Activated CD4-positive, alpha-beta T cell treated with anti-CD3 and anti-CD28 coated beads, Interleukin-2, amount 10 ng/mL, durations not matched to agents 7 days and 5 days (primary cell): ENCODE measurements around the gene SRF. TPM values are rescaled to one million over a fixed set of nuclear protein-coding genes. Genes with fewer than 3 reads are reported as not detected.
"Not testable (repeated sequence)": the region's sequence is repeated elsewhere in the genome, so short reads cannot be mapped to it uniquely, and the experiment has no call there.

Experiments
- CTCF ChIA-PET: fragments of 350-600 bp; sonication (Branson Sonifier 250); formaldehyde crosslinking; loops from one replicate; lab custom pipeline; 2021; ENCODE audit warnings: antibody characterized with exemption; lab: Charles Lee
- POLR2A ChIA-PET: fragments of 350-600 bp; sonication (Branson Sonifier 250); formaldehyde crosslinking; loops from one replicate; lab custom pipeline; 2021; ENCODE audit warnings: antibody characterized with exemption; lab: Charles Lee
- DNase-seq: peaks from one replicate; pipeline ENCODE4 v3.0.0-alpha.2; 2020
- H3K27ac Mint-ChIP-seq: one replicate; pipeline ENCODE4 v1.8.0; 2021; ENCODE audit warnings: mild to moderate bottlenecking, moderate library complexity, mixed read lengths
- H3K27me3 Mint-ChIP-seq: one replicate; pipeline ENCODE4 v1.8.0; 2021; ENCODE audit warnings: mixed read lengths
- H3K36me3 Mint-ChIP-seq: one replicate; pipeline ENCODE4 v1.8.0; 2021; ENCODE audit warnings: low read depth, mixed read lengths
- H3K4me1 Mint-ChIP-seq: one replicate; pipeline ENCODE4 v1.8.0; 2021; ENCODE audit warnings: mixed read lengths
- H3K4me3 Mint-ChIP-seq: one replicate; pipeline ENCODE4 v1.8.0; 2021; ENCODE audit warnings: mild to moderate bottlenecking, moderate library complexity, mixed read lengths
- H3K9me3 Mint-ChIP-seq: one replicate; pipeline ENCODE4 v1.8.0; 2021; ENCODE audit warnings: mixed read lengths
- total RNA-seq, 2 experiments: library from RNA; stranded (reverse); gene quantifications; one replicate each; pipeline ENCODE4 v1.2.3, GENCODE V29; 2021

The SRF gene
- 10 to 100 TPM; 40.8 to 41.9 TPM for total RNA-seq

- peaks cover 48% of the 10 kb centered on the region for H3K4me1 Mint-ChIP-seq
- DNase-seq = peak; percentile 100
- no peaks in the 10 kb centered on the region for H3K9me3 Mint-ChIP-seq
- H3K27ac Mint-ChIP-seq = peak within 1 kb of the TSS; percentile 94
- peak within 1 kb of the TSS; percentile 97 for H3K4me3 Mint-ChIP-seq
- no peaks in the 10 kb centered on the region for H3K27me3 Mint-ChIP-seq
- ChIA-PET CTCF (interaction anchor here (0.7 to 1.5 kb wide), 7 partner anchors 9 to 257 kb away, joined by 3 to 8 read pairs (median 4); partner anchors contain the start of genes ABCC10, CUL9, MRPL2 and ZNF318), POLR2A (interaction anchor here (1.0 kb wide), 1 partner anchor 112 kb away, joined by 3 read pairs; the partner anchor contains the start of genes KLC4 and MRPL2)
- peaks cover 20% of the 10 kb centered on the region for H3K36me3 Mint-ChIP-seq
Observed at GRCh38 chr6:43170931-43171706, at the start of gene SRF. SRF (plus strand) TSS chr6:43171269; CDS start chr6:43171657, 388 bp downstream.

GRCh38 chr6:43122146-43122545 is 48.9 kb upstream of the SRF start:
- H3K27ac Mint-ChIP-seq = no peak overlapping the region
- no peaks in the 10 kb centered on the region for H3K9me3 Mint-ChIP-seq
- ChIA-PET POLR2A (no interaction called here), CTCF (no interaction called here)
- no peak overlapping the region for H3K4me3 Mint-ChIP-seq
- peaks cover 3% of the 10 kb centered on the region for H3K27me3 Mint-ChIP-seq
- H3K4me1 Mint-ChIP-seq = no peaks in the 10 kb centered on the region
- H3K36me3 Mint-ChIP-seq = no peaks in the 10 kb centered on the region
- no peak for DNase-seq

- H3K4me3 Mint-ChIP-seq = no peak overlapping the region
- CTCF ChIA-PET = interaction anchor here (1.0 to 1.1 kb wide), 3 partner anchors 11 to 974 kb away, joined by 3 to 5 read pairs (median 5); no protein-coding TSS in a partner anchor
Observed at GRCh38 chr6:43123461-43124314, 47.4 kb upstream of the SRF start.

DNA sequence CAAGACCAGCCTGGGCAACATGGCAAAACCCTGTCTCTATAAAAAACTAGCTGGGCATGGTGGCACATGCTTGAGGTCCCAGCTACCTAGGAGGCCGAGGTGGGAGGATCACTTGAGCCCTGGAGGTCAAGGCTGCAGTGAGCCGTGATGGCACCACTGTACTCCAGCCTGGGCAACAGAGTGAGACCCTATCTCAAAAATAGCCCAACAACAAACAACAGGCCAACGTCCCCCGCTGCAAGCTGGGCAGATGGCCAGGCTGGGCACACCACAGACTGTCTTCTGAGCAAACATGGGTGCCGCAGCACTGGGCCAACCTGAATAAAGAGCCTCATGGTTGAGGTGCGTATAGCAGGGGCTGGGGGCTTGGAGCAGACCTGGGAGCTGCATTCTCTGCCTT is 46.6 kb upstream of the SRF start:
- Mint-ChIP-seq H3K4me3 (no peak overlapping the region), H3K4me1 (no peaks in the 10 kb centered on the region), H3K9me3 (no peaks in the 10 kb centered on the region), H3K27me3 (peaks cover 2% of the 10 kb centered on the region), H3K27ac (no peak overlapping the region), H3K36me3 (no peaks in the 10 kb centered on the region)
- POLR2A ChIA-PET = interaction anchor here (0.8 kb wide), 1 partner anchor 195 kb away, joined by 3 read pairs; the partner anchor contains the start of gene CNPY3
- DNase-seq = no peak
- CTCF ChIA-PET = interaction anchor here (1.0 to 2.8 kb wide), 3 partner anchors 11 to 974 kb away, joined by 3 to 10 read pairs (median 5); no protein-coding TSS in a partner anchor

More at GRCh38 chr6:43123461-43124314, 47.4 kb upstream of the SRF start:
- no peak for DNase-seq
- no peaks in the 10 kb centered on the region for H3K9me3 Mint-ChIP-seq
- H3K4me1 Mint-ChIP-seq = no peaks in the 10 kb centered on the region
- no peaks in the 10 kb centered on the region for H3K36me3 Mint-ChIP-seq
- H3K27me3 Mint-ChIP-seq = peaks cover 3% of the 10 kb centered on the region
- H3K27ac Mint-ChIP-seq = no peak overlapping the region
- POLR2A ChIA-PET = interaction anchor here (0.8 kb wide), 1 partner anchor 194 kb away, joined by 3 read pairs; the partner anchor contains the start of gene CNPY3

- Mint-ChIP-seq H3K36me3 (no peaks in the 10 kb centered on the region), H3K4me3 (no peak overlapping the region), H3K9me3 (no peaks in the 10 kb centered on the region), H3K27me3 (no peaks in the 10 kb centered on the region), H3K27ac (no peak overlapping the region), H3K4me1 (no peaks in the 10 kb centered on the region)
- CTCF ChIA-PET = interaction anchor here (0.6 to 2.8 kb wide), 2 partner anchors 18 to 316 kb away, joined by 3 to 10 read pairs; no protein-coding TSS in a partner anchor
- POLR2A ChIA-PET = no interaction called here
- no peak for DNase-seq
Observed at GRCh38 chr6:43125119-43125518, 46.0 kb upstream of the SRF start.

- Mint-ChIP-seq H3K27ac (no peak overlapping the region), H3K4me3 (no peak overlapping the region), H3K4me1 (no peaks in the 10 kb centered on the region), H3K9me3 (no peaks in the 10 kb centered on the region), H3K27me3 (no peaks in the 10 kb centered on the region), H3K36me3 (no peaks in the 10 kb centered on the region)
- ChIA-PET CTCF (interaction anchor here (0.6 to 2.8 kb wide), 2 partner anchors 18 to 316 kb away, joined by 3 to 10 read pairs; no protein-coding TSS in a partner anchor), POLR2A (no interaction called here)
- DNase-seq = no peak
Observed at GRCh38 chr6:43125555-43125954, 45.5 kb upstream of the SRF start.

DNA sequence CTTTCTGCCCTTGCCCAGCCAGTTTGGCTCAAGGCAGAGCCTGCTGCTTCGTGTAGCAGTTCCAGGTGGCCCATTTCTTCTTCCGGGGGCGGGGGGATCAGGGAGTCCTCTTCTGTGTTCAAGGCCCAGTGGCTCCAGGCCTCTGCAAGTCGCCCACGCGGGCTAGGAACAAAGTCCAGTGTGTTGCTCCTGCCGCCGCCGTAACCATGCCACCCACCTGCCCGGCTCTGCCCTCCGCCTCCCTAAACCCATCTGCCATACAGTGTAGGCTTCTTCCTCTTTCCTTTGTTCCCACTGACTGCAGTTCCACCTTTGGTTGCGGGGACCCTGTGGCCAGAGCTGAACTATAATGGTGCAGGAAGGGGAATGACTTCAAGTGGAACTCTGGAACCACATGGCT is 43.9 kb upstream of the SRF start:
- no peak overlapping the region for H3K27ac Mint-ChIP-seq
- no peaks in the 10 kb centered on the region for H3K36me3 Mint-ChIP-seq
- DNase-seq = no peak
- no peaks in the 10 kb centered on the region for H3K27me3 Mint-ChIP-seq
- H3K4me1 Mint-ChIP-seq = no peaks in the 10 kb centered on the region
- H3K9me3 Mint-ChIP-seq = no peaks in the 10 kb centered on the region
- ChIA-PET POLR2A (no interaction called here), CTCF (no interaction called here)
- no peak overlapping the region for H3K4me3 Mint-ChIP-seq

- H3K9me3 Mint-ChIP-seq = no peaks in the 10 kb centered on the region
- no peak for DNase-seq
- CTCF ChIA-PET = interaction anchor here (0.8 to 3.7 kb wide), 2 partner anchors 9 to 15 kb away, joined by 3 to 16 read pairs; no protein-coding TSS in a partner anchor
- no peaks in the 10 kb centered on the region for H3K4me1 Mint-ChIP-seq
- no peaks in the 10 kb centered on the region for H3K36me3 Mint-ChIP-seq
- no peak overlapping the region for H3K4me3 Mint-ChIP-seq
- H3K27me3 Mint-ChIP-seq = no peaks in the 10 kb centered on the region
- POLR2A ChIA-PET = no interaction called here
- no peak overlapping the region for H3K27ac Mint-ChIP-seq
Observed at GRCh38 chr6:43127877-43128276, 43.2 kb upstream of the SRF start.

- no peak for DNase-seq
- Mint-ChIP-seq H3K4me1 (no peaks in the 10 kb centered on the region), H3K4me3 (no peak overlapping the region), H3K27me3 (no peaks in the 10 kb centered on the region), H3K36me3 (no peaks in the 10 kb centered on the region), H3K27ac (no peak overlapping the region), H3K9me3 (no peaks in the 10 kb centered on the region)
- CTCF ChIA-PET = interaction anchor here (0.8 to 3.7 kb wide), 2 partner anchors 8 to 14 kb away, joined by 3 to 16 read pairs; no protein-coding TSS in a partner anchor
- POLR2A ChIA-PET = no interaction called here
Observed at GRCh38 chr6:43128926-43129325, 42.1 kb upstream of the SRF start.

DNA sequence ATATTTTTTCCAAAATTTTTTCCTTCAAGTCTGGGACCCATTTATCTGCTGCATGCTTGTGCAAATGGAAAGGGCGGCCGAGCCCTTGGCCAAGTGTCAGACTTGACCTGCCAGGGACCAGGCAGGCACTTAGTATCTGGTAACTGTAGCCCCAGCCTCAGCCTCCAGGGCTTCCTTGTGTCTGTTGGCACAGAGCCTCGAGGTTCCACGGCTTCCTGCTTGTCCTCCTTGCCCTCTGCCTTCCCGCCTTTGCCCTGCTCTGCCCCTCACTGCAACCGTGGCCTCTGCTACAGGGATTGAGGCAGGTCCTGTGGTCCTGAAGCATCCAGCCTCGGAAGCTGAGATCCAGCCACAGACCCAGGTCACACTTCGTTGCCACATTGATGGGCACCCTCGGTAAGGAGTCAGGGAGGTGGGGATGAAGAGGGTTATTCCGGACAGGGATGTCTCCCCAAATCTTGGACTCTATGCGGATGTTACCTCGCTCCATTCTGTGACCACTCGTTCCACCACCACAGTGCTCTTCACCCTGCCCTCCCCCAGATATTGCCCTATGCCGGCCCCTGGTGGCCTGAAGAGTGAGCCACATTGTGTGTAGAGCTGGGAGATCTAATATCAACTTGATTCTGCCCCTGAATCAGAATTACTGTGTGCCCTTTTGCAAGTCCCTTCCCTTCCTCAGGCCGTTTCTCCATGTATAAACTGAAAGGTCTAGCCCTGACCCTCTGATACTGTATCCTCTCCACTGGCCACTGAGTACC is 41.5 kb upstream of the SRF start:
- CTCF ChIA-PET = interaction anchor here (3.7 kb wide), 1 partner anchor 14 kb away, joined by 16 read pairs; no protein-coding TSS in a partner anchor
- no peak overlapping the region for H3K27ac Mint-ChIP-seq
- POLR2A ChIA-PET = no interaction called here

GRCh38 chr6:43130429-43130828 is 40.6 kb upstream of the SRF start:
- Mint-ChIP-seq H3K4me3 (no peak overlapping the region), H3K27ac (no peak overlapping the region), H3K9me3 (no peaks in the 10 kb centered on the region), H3K4me1 (no peaks in the 10 kb centered on the region), H3K36me3 (no peaks in the 10 kb centered on the region), H3K27me3 (no peaks in the 10 kb centered on the region)
- DNase-seq = no peak
- CTCF ChIA-PET = interaction anchor here (3.7 kb wide), 1 partner anchor 13 kb away, joined by 16 read pairs; no protein-coding TSS in a partner anchor
- POLR2A ChIA-PET = no interaction called here

More for the DNA sequence above, 41.5 kb upstream of the SRF start:
- DNase-seq = peak; percentile 29
- H3K4me3 Mint-ChIP-seq = no peak overlapping the region
- no peaks in the 10 kb centered on the region for H3K4me1 Mint-ChIP-seq
- no peaks in the 10 kb centered on the region for H3K36me3 Mint-ChIP-seq
- no peaks in the 10 kb centered on the region for H3K27me3 Mint-ChIP-seq
- no peaks in the 10 kb centered on the region for H3K9me3 Mint-ChIP-seq

GRCh38 chr6:43131379-43131778 is 39.7 kb upstream of the SRF start:
- H3K36me3 Mint-ChIP-seq, H3K27me3 Mint-ChIP-seq, H3K4me1 Mint-ChIP-seq, H3K9me3 Mint-ChIP-seq, DNase-seq, POLR2A ChIA-PET, H3K27ac Mint-ChIP-seq, H3K4me3 Mint-ChIP-seq: not testable (repeated sequence)
- CTCF ChIA-PET = interaction anchor here (3.7 kb wide), 1 partner anchor 12 kb away, joined by 16 read pairs; no protein-coding TSS in a partner anchor
